Left lung (tissue), 10 donors: ENCODE measurements around the gene ZDHHC16. TPM values are rescaled to one million over a fixed set of nuclear protein-coding genes. Genes with fewer than 3 reads are reported as not detected.

Experiments used
- ATAC-seq: fragments of 200-7000 bp; cut with Tn5 transposase; one replicate; pipeline ENCODE4 v1.9.1; 2020; ENCODE audit warnings: moderate library complexity
- DNase-seq, 4 donors: peaks; one replicate each; pipeline ENCODE4 v3.0.0-alpha.2; 2013 to 2020
- H3K27ac ChIP-seq, 2 donors: fragments of 200-600 bp; sonication (generic) in 1 of 2; one replicate each; pipeline versions ENCODE4 v1.5.0 to v1.8.0; 2020 to 2021
- H3K27me3 ChIP-seq, 2 donors: fragments of 200-600 bp; sonication (generic) in 1 of 2; one replicate each; pipeline versions ENCODE4 v1.5.0 to v1.8.0; 2020 to 2021
- H3K36me3 ChIP-seq, 2 donors: fragments of 200-600 bp; sonication (generic) in 1 of 2; one replicate each; pipeline versions ENCODE4 v1.5.0 to v1.8.0; 2020 to 2021
- H3K4me1 ChIP-seq, 2 donors: fragments of 200-600 bp; one replicate each; pipeline ENCODE4 v1.8.0; 2021
- H3K4me3 ChIP-seq, 2 donors: fragments of 200-600 bp; sonication (generic) in 1 of 2; one replicate each; pipeline versions ENCODE4 v1.5.0 to v1.8.0; 2020 to 2021; ENCODE audit warnings: mild to moderate bottlenecking in 1 of 2
- H3K9me3 ChIP-seq, 2 donors: fragments of 200-600 bp; sonication (generic) in 1 of 2; one replicate each; pipeline versions ENCODE4 v1.5.0 to v1.8.0; 2020 to 2021
- CTCF ChIP-seq, 2 donors: fragments of 200-600 bp; sonication (generic) in 1 of 2; IDR thresholded peaks; one replicate each; pipeline versions ENCODE4 v1.5.0 to v1.8.0; 2021; ENCODE audit warnings: antibody characterized with exemption in 2 of 2
- intact Hi-C, 2 donors: fragments of 100-400 bp; cut with DNase I; formaldehyde crosslinking; loops; one replicate each; pipeline versions ENCODE4 v1.11.2 to v1.14.2; 2022
- polyA plus RNA-seq, 6 donors: library from polyadenylated mRNA; unstranded; fragments of 120-200 nt; gene quantifications; one replicate each; pipeline ENCODE4 v1.2.1, GENCODE V29; 2013; ENCODE audit not compliant: insufficient read length in 6 of 6
- total RNA-seq, 2 donors: library from RNA; stranded (reverse); fragmentation: NEBNext Ultra II Directional; extraction: Animal tissue kit (Norgen Biotek cat#: 25700); gene quantifications; one replicate each; pipeline ENCODE4 v1.2.1, GENCODE V29; 2021
- donor health status: DM: no; HTN: yes; CAD: no.
- donor health status: DM: no; HTN: no; CAD: no.

ZDHHC16 gene
- total and polyA plus RNA-seq, 8 donors = 44.8 to 65.2 (median 47.7) TPM

- peak; percentile 25 to 56 for TF ChIP-seq CTCF (IDR thresholded peaks at IDR 0.05)
- Histone ChIP-seq H3K9me3 (no peaks in the 10 kb centered on the region), H3K4me3 (peak within 1 kb of the TSS; percentile 93 to 98), H3K4me1 (peaks cover 19 to 74% of the 10 kb centered on the region in 2 donors), H3K36me3 (peaks cover 0 to 22% of the 10 kb centered on the region in 2 donors), H3K27ac (peak within 1 kb of the TSS; percentile 93 to 94), H3K27me3 (no peaks in the 10 kb centered on the region)
- intact Hi-C loops = no loop called here
- DNase-seq = peak; percentile 96 to 99 (median 97)
- peak; percentile 92 for ATAC-seq
Observed at GRCh38 chr10:97425964-97426775, 19.8 kb upstream of the ZDHHC16 start, which contains the start of gene PGAM1. TSS of gene PGAM1 (plus strand) at chr10:97426191. CDS start at chr10:97426308, 117 bp downstream.

- peak overlapping the region; percentile 93 to 98 for H3K4me3 ChIP-seq
- peaks cover 0 to 31% of the 10 kb centered on the region in 2 donors for H3K36me3 ChIP-seq
- H3K9me3 ChIP-seq = no peaks in the 10 kb centered on the region
- intact Hi-C loops = no loop called here
- peak overlapping the region; percentile 93 to 94 for H3K27ac ChIP-seq
- H3K27me3 ChIP-seq = no peaks in the 10 kb centered on the region
- peak; percentile 13 for ATAC-seq
- DNase-seq = peak in 1 of 4 donors; percentile 74
- no peak for TF ChIP-seq CTCF (IDR thresholded peaks at IDR 0.05)
- peaks cover 19 to 68% of the 10 kb centered on the region in 2 donors for H3K4me1 ChIP-seq
Observed at GRCh38 chr10:97426776-97427570, 19.0 kb upstream of the ZDHHC16 start.

GRCh38 chr10:97427571-97428179, 18.3 kb upstream of the ZDHHC16 start:
- peak; percentile 35 for ATAC-seq
- intact Hi-C loops = no loop called here
- no peak for TF ChIP-seq CTCF (IDR thresholded peaks at IDR 0.05)
- Histone ChIP-seq H3K9me3 (no peaks in the 10 kb centered on the region), H3K4me3 (peak overlapping the region; percentile 93 to 98), H3K27me3 (no peaks in the 10 kb centered on the region), H3K36me3 (peaks cover 0 to 36% of the 10 kb centered on the region in 2 donors), H3K4me1 (peaks cover 19 to 61% of the 10 kb centered on the region in 2 donors), H3K27ac (peak overlapping the region; percentile 93 to 94)
- peak in 1 of 4 donors; percentile 60 for DNase-seq

- Histone ChIP-seq H3K4me1 (peaks cover 19 to 52% of the 10 kb centered on the region in 2 donors), H3K27ac (peak overlapping the region; percentile 93 to 94), H3K36me3 (peaks cover 0 to 40% of the 10 kb centered on the region in 2 donors), H3K27me3 (no peaks in the 10 kb centered on the region), H3K9me3 (no peaks in the 10 kb centered on the region), H3K4me3 (peak overlapping the region in 1 of 2 donors; percentile 98)
- TF ChIP-seq CTCF (IDR thresholded peaks at IDR 0.05) = no peak
- DNase-seq (no peak), ATAC-seq (no peak)
- intact Hi-C loops = no loop called here
Observed at GRCh38 chr10:97428572-97428981, 17.4 kb upstream of the ZDHHC16 start.
